Activated naive CD8-positive, alpha-beta T cell treated with anti-CD3 and anti-CD28 coated beads, Interleukin-2, amount 10 ng/mL, durations not matched to agents 7 days and 5 days (primary cell): ENCODE data around the gene NOBOX. TPM values are rescaled to one million over a fixed set of nuclear protein-coding genes. Genes with fewer than 3 reads are reported as not detected.
"Not testable (repeated sequence)": the region's sequence is repeated elsewhere in the genome, so short reads cannot be mapped to it uniquely, and the experiment has no call there.

Source experiments
- ATAC-seq: fragments of 150-1000 bp; cut with Tn5 transposase; one replicate; pipeline ENCODE4 v1.10.0; 2021; ENCODE audit warnings: low read depth, moderate library complexity
- POLR2A ChIA-PET: fragments of 350-600 bp; sonication (Branson Sonifier 250); formaldehyde crosslinking; loops from one replicate; lab custom pipeline; 2021; ENCODE audit warnings: antibody characterized with exemption; lab: Charles Lee
- DNase-seq: peaks from one replicate; pipeline ENCODE4 v3.0.0; 2021
- H3K27ac Mint-ChIP-seq: one replicate; pipeline ENCODE4 v1.8.0; 2022; ENCODE audit warnings: mild to moderate bottlenecking, mixed read lengths
- H3K27me3 Mint-ChIP-seq: one replicate; pipeline ENCODE4 v1.8.0; 2022; ENCODE audit warnings: mild to moderate bottlenecking, moderate library complexity, mixed read lengths
- H3K36me3 Mint-ChIP-seq: one replicate; pipeline ENCODE4 v1.8.0; 2021; ENCODE audit warnings: mild to moderate bottlenecking, mixed read lengths
- H3K4me1 Mint-ChIP-seq: one replicate; pipeline ENCODE4 v1.8.0; 2021; ENCODE audit warnings: mixed read lengths
- H3K4me3 Mint-ChIP-seq: one replicate; pipeline ENCODE4 v1.8.0; 2022; ENCODE audit warnings: mild to moderate bottlenecking, moderate library complexity, mixed read lengths
- H3K9me3 Mint-ChIP-seq: one replicate; pipeline ENCODE4 v1.8.0; 2021; ENCODE audit warnings: mixed read lengths
- total RNA-seq, 2 experiments: library from RNA; stranded (reverse); gene quantifications; one replicate each; pipeline ENCODE4 v1.2.3, GENCODE V29; 2021

NOBOX gene
- total RNA-seq, 2 experiments from 2014 or later, result not detected

DNA sequence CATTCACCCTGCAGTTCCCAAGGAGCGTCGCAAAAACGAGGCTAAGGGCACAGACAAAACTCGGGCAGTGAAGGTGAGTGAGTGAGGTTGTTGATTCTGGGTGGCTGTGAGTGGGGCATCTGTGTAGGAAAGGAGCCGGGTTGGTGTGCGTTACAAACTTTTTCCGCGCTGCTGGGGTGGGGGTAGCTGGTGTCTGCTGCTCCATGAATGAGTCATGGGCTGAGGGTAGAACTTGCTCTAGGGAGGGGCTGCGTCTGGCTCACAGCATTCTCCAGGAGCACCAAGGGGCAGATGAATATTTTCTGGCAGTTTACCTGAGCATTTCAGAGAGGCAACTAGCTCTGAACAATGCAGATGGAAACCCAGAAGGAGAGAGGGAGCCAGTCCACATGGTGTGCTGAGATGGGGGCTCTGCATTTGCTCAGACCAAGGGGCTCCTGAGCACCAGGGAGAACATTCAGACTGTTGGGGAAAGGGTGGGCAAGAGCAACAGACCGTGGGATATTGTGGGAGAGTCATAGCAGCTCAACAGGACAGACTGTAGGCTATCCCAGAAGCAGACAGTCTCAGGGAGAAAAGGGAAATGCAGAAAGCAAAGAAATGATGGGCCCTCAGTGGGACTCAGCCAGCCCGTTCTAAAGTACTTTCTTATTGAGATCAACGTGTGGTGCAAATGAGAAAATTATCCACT, 18.8 kb downstream of the NOBOX start:
- POLR2A ChIA-PET, result no interaction called here
- Mint-ChIP-seq H3K27ac (no peak overlapping the region), H3K36me3 (peaks cover 5% of the 10 kb centered on the region), H3K4me1 (no peaks in the 10 kb centered on the region), H3K4me3 (no peak overlapping the region), H3K9me3 (no peaks in the 10 kb centered on the region), H3K27me3 (peaks cover 2% of the 10 kb centered on the region)
- ATAC-seq (no peak), DNase-seq (no peak)

DNA sequence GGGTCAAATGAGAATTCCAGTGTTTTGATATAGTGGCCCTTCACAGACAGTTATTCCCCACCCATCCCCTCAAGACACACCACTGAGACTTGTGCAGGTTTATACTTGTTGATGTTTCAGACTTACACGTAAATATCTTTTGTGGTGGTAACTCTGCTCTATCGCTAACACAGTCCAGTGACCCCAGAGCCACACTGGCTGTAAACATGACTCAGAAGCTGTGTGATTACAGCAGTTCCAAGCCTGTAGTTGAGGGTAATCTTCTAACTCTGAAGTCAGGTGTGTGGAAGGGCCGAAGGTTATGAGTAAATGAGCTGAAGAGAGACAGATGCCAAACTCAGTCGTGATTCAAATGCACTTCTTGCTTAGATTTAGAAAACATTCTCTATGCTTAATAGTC, 19.4 kb downstream of the NOBOX start:
- Mint-ChIP-seq H3K4me1 (no peaks in the 10 kb centered on the region), H3K9me3 (no peaks in the 10 kb centered on the region), H3K36me3 (peaks cover 5% of the 10 kb centered on the region), H3K4me3 (no peak overlapping the region), H3K27me3 (peaks cover 2% of the 10 kb centered on the region), H3K27ac (no peak overlapping the region)
- POLR2A ChIA-PET, result no interaction called here
- ATAC-seq (no peak), DNase-seq (no peak)

DNA sequence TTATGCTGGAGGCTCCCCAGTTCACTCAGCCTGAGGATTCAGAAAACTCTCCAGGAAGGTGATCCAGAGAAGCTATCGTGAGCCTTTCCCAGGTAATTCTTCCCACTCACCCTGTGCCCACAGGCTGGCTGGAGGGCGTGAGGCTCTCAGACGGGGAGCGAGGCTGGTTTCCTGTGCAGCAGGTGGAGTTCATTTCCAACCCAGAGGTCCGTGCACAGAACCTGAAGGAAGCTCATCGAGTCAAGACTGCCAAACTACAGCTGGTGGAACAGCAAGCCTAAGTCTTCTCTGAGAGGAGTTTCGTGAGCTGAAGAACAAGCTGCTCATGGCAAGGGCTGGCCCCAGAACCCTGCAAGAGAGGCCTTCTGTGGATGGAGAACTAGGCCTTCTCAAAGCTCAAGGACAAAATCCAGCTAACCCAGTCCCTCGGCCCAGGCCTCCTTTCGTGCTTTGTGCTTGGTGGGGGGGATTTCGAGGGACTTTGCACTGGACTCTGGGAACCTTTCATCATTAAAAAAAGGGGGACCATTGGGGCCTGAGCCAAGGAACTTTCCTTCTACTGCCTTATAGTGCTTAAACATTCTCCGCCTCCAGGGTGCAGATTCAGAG, 23.6 kb downstream of the NOBOX start:
- peaks cover 14% of the 10 kb centered on the region for H3K36me3 Mint-ChIP-seq
- POLR2A ChIA-PET, result no interaction called here
- H3K9me3 Mint-ChIP-seq, result no peaks in the 10 kb centered on the region
- ATAC-seq (no peak), DNase-seq (no peak)
- no peaks in the 10 kb centered on the region for H3K27me3 Mint-ChIP-seq
- H3K4me3 Mint-ChIP-seq, result no peak overlapping the region
- no peaks in the 10 kb centered on the region for H3K4me1 Mint-ChIP-seq
- H3K27ac Mint-ChIP-seq, result no peak overlapping the region

DNA sequence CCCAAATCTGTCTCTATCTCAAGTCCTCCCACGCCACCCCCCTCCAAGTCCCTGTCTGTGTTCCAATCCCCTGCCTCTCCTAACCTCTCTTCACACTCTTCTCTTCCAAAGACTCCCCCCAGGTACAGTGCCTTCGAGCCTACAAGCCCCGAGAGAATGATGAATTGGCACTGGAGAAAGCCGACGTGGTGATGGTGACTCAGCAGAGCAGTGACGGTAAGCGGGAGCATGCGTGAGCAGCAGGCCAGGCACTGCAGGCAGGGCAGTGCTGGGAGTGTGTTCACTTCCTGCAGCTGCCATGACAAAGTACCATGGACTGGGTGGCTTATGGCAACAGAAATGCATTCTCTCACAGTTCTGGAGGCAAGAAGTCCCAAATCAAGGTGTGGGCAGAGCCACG, 24.8 kb downstream of the NOBOX start:
- no peaks in the 10 kb centered on the region for H3K27me3 Mint-ChIP-seq
- DNase-seq, result no peak
- no peak for ATAC-seq
- H3K4me1 Mint-ChIP-seq, result no peaks in the 10 kb centered on the region
- peaks cover 14% of the 10 kb centered on the region for H3K36me3 Mint-ChIP-seq
- H3K4me3 Mint-ChIP-seq, result no peak overlapping the region
- no peaks in the 10 kb centered on the region for H3K9me3 Mint-ChIP-seq
- no peak overlapping the region for H3K27ac Mint-ChIP-seq
- POLR2A ChIA-PET, result no interaction called here

DNA sequence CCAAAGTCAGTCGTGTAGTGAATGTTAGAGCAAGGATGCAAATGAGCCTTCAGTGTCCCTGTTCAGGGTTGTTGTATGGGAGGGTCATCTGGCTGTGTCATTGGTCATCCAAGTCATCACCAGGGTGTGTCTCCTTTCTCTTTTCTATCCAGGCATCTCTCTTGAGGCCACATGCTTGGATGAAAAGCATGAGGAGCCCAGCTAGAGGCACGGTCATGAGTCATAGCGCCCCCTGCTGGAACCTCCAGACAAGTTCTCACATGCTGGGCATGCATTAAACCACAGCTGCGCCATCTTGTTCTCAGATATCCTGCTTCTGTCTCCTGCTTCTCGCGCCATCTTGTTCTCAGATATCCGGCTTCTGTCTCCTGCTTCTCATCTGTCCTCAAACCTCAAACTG, 34.3 kb downstream of the NOBOX start:
- H3K36me3 Mint-ChIP-seq, H3K27ac Mint-ChIP-seq, H3K27me3 Mint-ChIP-seq, H3K4me3 Mint-ChIP-seq, POLR2A ChIA-PET, DNase-seq, H3K9me3 Mint-ChIP-seq, ATAC-seq, H3K4me1 Mint-ChIP-seq: not testable (repeated sequence)

DNA sequence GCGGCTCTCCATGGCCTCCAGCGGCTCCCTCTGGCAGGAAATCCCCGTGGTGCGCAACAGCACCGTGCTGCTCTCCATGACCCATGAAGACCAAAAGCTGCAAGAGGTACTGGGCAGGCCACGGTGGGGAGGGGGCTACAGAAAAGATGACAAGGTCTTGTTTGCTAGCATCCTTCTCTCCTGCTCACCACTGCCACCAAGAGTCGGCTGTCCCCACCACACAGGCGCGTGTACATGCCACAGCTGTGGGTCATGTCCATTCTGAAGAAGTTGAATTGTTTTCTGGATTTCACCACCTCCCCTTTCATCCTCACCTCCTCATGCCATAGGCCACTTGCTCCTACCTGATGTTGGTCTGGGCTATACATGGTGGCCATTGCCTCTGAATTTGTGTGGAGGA, 36.2 kb downstream of the NOBOX start:
- H3K4me1 Mint-ChIP-seq, DNase-seq, ATAC-seq, H3K27me3 Mint-ChIP-seq, H3K36me3 Mint-ChIP-seq, H3K4me3 Mint-ChIP-seq, H3K27ac Mint-ChIP-seq, H3K9me3 Mint-ChIP-seq, POLR2A ChIA-PET: not testable (repeated sequence)

DNA sequence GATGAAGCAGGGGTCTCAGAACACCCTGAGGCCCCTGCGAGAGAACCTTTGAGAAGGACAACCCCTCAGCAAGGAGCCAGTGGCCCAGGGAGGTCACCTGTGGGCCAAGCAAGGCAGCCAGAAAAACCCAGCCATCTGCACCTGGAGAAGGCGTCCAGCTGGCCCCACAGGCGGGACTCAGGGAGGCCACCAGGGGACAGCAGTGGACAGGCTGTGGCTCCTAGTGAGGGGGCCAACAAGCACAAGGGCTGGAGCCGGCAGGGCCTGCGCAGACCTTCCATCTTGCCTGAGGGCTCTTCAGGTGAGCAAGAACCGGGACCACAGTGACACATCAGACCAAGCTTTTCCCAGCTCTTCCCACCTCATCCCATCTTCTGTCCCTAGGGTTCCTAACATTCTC, 38.0 kb downstream of the NOBOX start:
- POLR2A ChIA-PET, H3K9me3 Mint-ChIP-seq, H3K4me3 Mint-ChIP-seq, DNase-seq, H3K27ac Mint-ChIP-seq, H3K27me3 Mint-ChIP-seq, H3K4me1 Mint-ChIP-seq, H3K36me3 Mint-ChIP-seq, ATAC-seq: not testable (repeated sequence)

DNA sequence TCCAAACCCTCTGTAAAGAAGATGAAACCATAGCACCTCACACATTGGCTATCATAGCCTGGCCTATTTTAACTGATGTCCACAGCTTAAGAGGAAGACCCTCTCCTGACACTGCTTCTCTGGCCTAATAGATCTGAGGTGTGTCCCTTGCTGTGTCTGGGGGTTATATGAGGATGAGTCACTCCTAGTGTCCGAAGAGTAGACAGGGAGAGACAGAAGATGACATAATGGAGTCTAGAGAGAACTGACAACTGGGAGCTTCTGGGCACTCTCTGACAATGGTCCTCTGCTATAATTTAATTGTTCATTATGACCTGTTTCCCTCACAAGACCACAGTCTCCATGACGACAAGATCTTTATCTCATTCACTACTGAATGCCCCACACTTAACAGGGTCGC, 41.4 kb downstream of the NOBOX start:
- H3K27ac Mint-ChIP-seq, POLR2A ChIA-PET, H3K36me3 Mint-ChIP-seq, H3K4me3 Mint-ChIP-seq, ATAC-seq, DNase-seq, H3K4me1 Mint-ChIP-seq, H3K27me3 Mint-ChIP-seq, H3K9me3 Mint-ChIP-seq: not testable (repeated sequence)

DNA sequence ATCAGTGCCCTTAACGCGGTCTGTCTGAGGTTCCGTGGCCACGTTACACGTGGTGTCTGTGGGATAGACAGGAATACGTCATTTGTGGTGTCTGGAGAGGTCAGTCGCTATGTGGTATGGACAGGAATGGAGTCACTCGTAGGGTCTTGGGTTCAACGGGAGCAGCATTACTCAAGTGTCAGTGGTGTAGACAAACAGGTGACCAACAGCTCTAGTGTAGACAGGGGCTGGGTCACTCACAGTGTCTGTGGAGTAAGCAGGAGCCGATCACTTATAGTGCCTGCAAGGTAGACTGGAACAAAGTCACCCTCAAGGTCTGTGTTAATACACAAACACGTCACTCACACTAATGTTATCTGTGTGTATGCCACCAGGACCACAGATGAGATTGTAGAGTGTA, 46.6 kb downstream of the NOBOX start:
- POLR2A ChIA-PET, H3K27ac Mint-ChIP-seq, H3K4me1 Mint-ChIP-seq, DNase-seq, H3K36me3 Mint-ChIP-seq, ATAC-seq, H3K27me3 Mint-ChIP-seq, H3K4me3 Mint-ChIP-seq, H3K9me3 Mint-ChIP-seq: not testable (repeated sequence)

DNA sequence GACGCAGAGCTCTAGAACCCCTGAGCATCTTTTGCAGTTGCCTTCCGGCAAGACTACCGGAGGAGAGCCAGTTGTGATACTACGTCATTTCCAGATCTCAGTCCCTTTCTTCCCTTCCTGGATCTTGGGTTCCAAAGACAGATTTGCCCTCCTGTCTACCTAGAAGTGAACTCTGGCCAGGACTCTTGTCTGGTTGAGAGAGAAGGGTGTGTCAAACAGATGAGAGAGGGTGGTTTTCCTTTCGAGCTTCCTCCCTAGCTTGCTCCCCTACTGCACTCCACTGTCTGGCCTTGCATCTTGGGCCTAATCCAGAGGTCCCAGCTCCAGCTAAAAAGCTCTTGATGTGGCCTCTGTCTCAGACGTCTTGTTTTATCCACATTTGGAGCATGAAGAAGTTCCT, 47.3 kb downstream of the NOBOX start:
- ATAC-seq, DNase-seq, H3K9me3 Mint-ChIP-seq, H3K4me1 Mint-ChIP-seq, H3K27ac Mint-ChIP-seq, H3K27me3 Mint-ChIP-seq, H3K4me3 Mint-ChIP-seq, POLR2A ChIA-PET, H3K36me3 Mint-ChIP-seq: not testable (repeated sequence)

DNA sequence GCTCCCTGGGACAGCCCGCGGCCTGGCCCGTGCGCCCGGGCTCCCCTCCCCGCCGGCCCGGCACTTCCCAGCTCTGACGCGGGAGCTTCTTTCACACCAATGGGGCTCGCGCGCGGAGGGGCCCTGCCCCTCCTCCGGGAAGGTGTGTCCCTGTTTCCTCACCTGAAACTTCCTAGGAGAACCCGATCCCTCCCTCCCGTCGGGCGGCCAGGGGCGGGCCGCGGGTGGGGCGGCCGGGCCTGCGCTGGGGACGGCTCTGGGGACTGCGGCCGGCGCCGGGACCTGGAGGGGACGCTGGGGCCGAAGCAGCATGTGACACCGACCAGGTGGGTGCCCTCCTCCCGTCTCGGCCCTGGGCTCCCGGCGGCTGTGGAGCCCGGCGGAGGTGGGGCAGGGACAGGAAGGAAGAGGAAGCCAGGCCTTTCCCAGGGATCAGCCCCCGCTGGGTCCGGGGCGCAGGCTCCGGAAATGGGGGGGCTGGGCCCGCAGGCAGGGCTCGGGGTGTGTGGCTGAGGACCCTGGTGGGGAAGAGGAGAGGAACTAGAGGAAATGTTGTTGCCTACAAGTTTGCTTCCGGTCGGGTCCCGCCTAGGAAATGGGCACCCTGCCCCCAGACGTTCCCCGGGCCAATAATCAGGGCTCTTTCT, 48.2 kb downstream of the NOBOX start, which contains the start of gene ARHGEF5:
TSS of gene ARHGEF5 (plus strand) at position 227 of the 647 bp plus-strand sequence. CDS start 7,268 bp downstream, outside the sequence.
- H3K27me3 Mint-ChIP-seq, H3K36me3 Mint-ChIP-seq, H3K4me1 Mint-ChIP-seq, POLR2A ChIA-PET, H3K9me3 Mint-ChIP-seq, DNase-seq: not testable (repeated sequence)
- peak within 1 kb of the TSS; percentile 84 for H3K4me3 Mint-ChIP-seq
- ATAC-seq, result peak; percentile 84
- peak within 1 kb of the TSS; percentile 87 for H3K27ac Mint-ChIP-seq

DNA sequence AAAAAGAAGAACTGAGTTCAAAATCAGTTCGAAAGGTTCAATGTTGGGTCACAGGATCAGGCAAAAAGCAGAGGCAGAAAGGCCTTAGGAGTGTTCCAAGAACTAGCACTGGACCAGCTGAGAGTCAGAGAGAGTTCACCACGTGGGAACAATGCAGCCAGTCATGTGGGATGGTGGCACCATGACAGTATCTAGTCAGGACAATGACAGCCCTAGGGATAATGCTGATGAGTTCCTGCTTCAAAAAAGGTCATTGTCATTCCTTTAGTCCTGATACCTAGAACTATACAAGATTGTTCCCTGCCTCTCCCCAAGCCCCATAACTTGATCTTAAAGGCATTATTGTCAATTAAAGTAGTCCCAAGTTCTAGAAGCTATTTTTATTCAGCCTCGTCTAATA, 51.8 kb downstream of the NOBOX start:
- H3K27ac Mint-ChIP-seq, POLR2A ChIA-PET, H3K4me1 Mint-ChIP-seq, DNase-seq, H3K4me3 Mint-ChIP-seq, H3K9me3 Mint-ChIP-seq, ATAC-seq, H3K36me3 Mint-ChIP-seq, H3K27me3 Mint-ChIP-seq: not testable (repeated sequence)

DNA sequence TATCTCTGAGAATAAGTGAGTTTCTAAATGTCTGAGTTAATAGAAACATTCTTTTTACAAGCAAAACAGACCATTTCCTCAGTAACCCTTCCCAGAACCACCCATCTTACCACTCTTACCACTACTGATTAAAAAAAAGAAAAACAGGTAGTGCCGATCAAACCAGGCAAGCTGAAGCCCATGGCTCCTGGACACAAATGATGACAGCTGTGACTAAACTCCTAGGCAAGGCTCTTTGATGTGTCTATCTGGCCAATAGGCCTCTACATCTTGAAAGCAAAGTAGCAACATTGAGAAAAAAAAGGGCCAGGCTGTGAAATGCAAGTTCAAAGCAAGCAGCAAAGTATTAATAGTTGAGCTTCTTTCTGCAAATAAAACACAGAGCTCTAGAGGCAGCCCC, 54.9 kb downstream of the NOBOX start:
- peak; percentile 93 for ATAC-seq
- DNase-seq, H3K27me3 Mint-ChIP-seq, H3K9me3 Mint-ChIP-seq, POLR2A ChIA-PET, H3K4me3 Mint-ChIP-seq, H3K36me3 Mint-ChIP-seq, H3K27ac Mint-ChIP-seq, H3K4me1 Mint-ChIP-seq: not testable (repeated sequence)
